ENCODE data around the gene GRM5. TPM values are rescaled to one million over a fixed set of nuclear protein-coding genes. Genes with fewer than 3 reads are reported as not detected.
"Not testable (repeated sequence)": the region's sequence is repeated elsewhere in the genome, so short reads cannot be mapped to it uniquely, and the experiment has no call there.

The GRM5 gene
- total RNA-seq, 1 experiment from 2014 or later = not detected

DNA sequence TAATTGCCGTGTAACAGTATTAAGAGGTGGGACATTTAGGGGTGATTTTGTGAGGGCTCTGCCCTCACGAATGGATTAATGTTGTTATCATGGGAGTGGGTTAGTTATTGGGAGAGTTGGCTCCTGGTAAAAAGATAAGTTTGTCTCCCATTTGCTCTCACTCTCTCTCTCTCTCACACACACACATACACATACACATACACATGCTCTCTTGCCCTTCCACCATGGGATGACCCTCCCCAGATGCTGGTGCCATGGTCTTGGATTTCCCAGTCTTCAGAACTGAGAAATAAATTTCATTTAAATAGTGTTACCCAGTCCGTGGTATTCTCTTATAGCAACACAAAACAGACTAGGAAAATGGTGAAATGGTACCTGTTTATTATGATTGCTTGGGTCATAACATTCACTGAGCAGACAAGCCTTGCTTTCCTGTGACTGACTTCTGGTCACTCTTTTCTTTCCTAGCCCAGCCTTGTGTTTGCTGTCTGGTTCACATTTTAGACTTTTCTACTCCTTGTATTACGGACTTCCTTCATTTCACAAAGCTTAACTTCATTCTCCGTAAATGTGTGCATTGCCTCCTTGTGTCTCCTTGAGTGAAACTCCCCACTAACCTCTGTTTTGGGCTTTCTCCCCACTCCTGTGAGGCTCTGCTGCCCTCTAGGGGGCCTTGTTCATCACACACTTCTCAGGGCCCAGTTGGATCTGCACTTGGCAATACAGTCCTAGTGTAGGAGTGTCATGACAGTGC lies 521.7 kb downstream of the GRM5 start:
- peak; percentile 69 for DNase-seq (ENCODE audit: low spot score)

DNA sequence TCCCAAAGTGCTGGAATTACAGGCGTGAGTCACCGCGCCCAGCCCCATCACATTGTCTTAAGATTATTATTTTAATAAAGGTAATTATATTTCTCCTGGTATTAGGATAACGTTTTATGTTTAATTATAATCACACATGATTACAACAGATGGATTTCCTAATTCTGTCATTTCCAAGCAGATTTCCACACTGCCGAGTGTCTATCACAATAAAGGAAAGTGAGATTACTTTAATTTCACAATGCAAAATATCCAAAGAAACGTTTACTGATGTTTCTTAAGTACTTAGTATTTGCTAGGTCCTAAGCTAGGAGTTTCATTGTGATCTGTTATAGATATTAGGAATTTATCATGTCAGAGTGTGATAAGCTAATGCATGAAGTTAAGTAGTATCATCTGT lies 524.8 kb downstream of the GRM5 start:
- no peak for DNase-seq (ENCODE audit: low spot score)

DNA sequence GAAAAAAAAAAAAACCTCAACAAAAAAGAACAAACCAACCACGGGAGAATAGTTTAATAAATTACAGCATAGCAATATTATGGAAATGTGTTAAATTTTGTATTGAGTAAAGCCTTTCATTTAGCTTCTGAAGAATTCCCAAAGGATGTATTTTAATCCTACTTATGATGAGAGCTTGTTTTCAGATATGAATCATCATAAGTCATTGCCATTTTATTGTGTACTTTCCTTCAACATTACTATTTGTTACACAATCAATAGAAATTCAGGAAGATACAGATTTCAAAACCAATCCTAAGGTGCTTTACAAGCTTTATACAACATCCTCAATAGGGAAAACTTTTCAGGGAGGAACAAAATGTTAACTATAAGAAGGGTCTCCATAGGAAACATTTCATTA lies 527.7 kb downstream of the GRM5 start:
- no peak for DNase-seq (ENCODE audit: low spot score)

DNA sequence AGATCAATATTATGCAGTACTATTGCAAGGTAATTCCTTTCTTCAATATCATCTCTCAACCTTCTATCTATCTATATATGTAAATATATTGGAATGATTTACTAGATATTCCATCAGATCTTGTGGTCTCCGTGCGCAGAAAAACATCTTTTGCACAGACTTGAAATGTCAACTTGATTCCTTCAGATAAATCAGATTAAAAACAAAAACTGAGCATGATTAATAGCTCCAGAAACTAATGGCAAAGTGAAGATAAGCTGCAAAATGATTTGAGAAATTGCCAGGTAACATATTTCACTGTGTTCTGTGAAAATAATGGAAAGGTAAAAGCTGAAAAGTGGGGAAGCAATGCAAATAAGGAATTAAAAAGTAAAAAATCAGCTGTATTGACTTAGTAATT lies 528.2 kb downstream of the GRM5 start:
- DNase-seq (ENCODE audit: low spot score) = no peak

DNA sequence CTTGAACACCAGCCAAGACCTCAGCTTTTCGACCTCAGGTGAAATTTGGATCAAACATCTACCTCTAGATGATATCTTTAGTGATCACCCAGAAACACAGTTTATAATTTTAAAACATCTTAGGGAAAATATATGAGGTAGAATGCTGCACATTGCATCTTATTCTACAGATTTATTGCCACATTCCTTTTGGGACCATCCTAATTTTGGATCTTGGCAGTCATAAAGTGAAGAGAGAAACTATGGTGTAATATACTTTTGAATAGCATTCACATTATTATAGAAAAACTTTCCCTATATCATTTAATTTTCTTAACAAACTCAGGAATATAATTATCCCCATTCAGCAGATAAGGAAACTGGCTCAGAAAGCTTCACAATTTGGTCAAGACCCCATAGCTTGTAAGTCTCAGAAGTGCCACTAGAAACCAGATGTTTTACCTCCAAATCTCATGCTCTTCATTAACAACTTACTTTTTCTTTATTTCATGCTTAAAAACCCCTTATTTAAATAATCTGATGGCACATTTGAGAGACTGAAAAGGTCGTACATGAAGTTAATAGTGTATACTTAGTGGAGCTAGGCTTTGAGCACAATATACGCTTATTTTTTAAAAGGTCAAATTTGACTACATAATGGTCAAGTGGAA lies 529.0 kb downstream of the GRM5 start:
- no peak for DNase-seq (ENCODE audit: low spot score)

DNA sequence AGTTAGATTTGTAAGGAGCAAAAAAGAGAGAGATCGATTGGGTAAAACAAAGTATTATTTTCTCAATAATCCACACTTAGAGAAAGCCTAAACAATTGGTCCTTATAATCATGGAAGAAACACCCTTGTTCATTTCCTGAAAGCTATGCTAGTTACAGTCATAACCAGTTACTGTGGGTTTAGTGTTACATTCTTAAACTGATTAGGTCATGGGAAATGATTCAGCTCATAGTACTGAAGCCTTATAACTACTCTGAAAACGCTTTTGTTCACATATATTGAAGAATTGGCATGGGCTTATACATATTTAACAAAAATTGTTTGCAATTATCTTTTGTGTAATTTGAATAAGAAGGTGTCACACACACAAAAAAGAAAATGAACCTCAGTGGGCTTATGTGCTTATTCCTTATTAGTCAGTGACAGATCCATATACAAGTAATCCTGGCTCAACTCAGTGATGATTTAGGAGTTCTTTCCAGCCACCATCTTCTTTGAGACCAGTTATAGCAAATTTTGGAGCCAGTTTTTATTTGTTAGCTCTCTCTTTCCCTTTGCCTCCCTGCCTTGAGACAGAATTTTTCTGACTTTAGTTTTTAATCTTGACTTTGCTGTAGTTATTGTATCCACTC lies 529.8 kb downstream of the GRM5 start:
- peak; percentile 82 for DNase-seq (ENCODE audit: low spot score)

DNA sequence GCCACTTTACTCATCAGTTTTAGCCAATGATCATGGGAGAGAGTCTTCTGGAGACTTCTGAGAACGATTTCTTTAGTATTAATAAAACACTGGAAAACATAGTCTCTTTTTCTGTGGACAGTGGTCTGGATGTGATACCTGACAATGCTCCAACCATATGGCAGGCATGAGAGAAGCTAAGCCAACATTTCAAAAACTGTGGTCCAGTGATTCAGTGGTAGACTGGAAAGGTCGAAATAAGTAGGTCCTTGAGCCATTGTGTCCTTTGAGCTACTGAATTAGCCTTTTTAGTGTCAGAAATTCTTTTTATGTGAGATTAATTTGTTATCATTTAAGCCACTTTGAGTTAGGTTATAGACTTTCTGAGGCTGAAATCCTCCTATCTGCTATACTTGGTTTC lies 530.5 kb downstream of the GRM5 start:
- peak; percentile 10 for DNase-seq (ENCODE audit: low spot score)

DNA sequence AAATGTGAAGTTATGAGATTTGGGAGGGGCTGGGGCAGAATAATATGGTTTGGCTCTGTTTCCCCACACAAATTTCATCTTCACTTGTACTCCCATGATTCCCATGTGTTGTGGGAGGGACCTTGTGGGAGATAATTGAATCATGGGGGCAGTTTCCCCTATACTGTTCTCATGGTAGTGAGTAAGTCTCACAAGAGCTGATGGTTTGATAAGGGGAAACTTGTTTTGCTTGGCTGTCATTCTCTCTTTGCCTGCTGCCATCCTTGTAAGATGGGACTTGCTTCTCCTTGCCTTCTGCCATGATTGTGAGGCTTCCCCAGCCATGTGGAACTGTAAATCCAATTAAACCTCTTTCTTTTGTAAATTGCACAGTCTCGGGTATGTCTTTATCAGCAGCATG lies 531.1 kb downstream of the GRM5 start:
- not testable (repeated sequence) for DNase-seq (ENCODE audit: low spot score)

DNA sequence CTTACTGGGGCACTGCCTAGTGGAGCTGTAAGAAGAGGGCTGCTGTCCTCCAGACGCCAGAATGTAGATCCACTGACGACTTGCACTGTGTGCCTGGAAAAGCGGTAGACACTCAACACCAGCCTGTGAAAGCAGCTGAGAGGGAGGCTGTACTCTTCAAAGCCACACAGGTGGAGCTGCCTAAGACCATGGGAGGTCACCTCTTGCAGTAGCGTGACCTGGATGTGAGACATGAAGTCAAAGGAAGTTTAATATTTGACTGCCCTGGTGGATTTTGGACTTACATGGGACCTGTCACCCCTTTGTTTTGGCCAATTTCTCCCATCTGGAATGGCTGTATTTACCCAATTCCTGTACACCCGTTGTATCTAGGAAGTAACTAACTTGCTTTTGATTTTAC lies 531.6 kb downstream of the GRM5 start:
- DNase-seq (ENCODE audit: low spot score) = no peak

DNA sequence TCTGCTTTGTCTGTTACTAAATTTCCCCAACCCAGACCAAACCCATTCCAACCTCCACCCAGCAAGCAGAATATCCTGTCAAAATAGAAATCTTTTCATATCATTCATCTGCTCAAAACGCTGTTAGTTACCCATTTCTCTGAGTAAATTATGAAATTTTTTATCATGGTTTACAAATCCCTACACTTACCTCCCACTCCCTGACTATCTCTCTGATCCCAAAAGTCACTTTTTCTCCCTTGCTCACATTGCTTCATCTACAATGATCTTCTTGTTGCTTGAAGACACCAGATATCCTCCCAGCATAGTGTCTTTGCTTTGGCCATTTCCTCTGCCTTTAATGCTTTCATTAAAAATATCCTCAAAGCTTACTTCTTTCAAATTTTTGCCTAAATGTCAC lies 532.8 kb downstream of the GRM5 start:
- no peak for DNase-seq (ENCODE audit: low spot score)

DNA sequence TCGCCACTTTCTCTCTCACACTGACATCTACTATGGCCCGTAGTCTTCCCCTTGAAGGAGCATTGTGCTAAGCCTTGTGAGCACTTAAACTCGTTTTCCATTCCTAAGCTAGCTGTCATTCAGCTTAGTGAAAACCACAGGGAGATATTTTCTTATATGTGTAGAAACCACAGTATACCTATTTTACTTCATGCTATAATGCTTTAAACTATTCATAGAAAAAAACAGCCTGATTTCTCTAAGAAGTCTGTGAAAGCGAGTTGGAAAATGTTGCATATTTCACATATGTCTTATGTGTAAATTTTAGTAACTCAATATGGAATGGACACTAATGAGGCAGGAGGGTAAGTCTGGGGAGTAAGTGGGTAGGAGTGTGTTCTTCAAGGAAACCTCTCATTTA lies 534.0 kb downstream of the GRM5 start:
- no peak for DNase-seq (ENCODE audit: low spot score)

DNA sequence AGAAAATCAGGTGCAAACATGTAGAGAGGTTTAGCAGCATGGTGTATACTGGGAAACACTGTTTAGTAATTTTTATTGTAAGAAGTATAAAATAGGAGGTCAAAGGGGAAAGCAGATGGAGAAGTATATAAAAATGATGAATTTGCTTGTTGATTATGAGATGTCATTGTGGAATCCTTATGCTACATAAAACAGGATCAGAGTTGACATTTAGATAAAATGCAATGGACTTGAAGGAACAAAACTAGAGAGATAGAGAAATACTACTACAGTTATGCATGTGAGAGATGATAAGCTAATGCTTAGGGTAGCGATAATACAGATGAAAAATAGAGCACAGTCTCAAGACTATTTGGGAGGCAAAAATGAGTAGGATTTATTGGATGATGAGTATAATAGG lies 536.4 kb downstream of the GRM5 start:
- DNase-seq (ENCODE audit: low spot score) = no peak

DNA sequence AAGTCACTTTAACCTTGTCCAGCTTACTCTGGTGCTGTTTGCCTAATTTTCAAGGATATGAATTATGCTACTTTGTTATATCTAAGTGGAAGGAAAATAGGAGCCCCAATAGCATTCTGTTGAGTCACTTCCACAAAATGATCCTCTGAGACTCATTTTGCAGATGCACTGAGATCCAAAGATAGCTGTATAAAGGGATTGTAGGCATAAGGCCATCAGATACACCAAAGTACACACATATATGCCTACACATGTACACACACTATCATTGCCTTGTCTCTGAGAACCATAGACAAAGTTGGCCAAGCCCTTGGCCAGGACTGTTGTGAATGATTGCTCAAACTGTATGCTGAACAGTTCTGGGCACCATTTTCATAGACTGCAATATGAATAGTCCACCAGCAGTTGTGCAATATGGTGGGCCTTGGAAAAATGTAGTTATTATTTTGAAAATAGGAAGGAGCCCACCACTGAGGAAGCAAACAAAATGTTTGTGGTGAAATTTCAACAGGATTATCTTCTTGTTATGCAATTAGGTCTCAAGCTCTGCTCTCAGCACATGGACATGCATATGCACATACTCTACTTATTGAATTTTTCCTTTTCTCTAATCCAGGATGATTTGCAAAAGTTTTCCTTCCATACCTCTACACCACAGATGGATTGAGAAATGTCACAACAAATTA lies 542.3 kb downstream of the GRM5 start:
- DNase-seq (ENCODE audit: low spot score) = peak; percentile 13

DNA sequence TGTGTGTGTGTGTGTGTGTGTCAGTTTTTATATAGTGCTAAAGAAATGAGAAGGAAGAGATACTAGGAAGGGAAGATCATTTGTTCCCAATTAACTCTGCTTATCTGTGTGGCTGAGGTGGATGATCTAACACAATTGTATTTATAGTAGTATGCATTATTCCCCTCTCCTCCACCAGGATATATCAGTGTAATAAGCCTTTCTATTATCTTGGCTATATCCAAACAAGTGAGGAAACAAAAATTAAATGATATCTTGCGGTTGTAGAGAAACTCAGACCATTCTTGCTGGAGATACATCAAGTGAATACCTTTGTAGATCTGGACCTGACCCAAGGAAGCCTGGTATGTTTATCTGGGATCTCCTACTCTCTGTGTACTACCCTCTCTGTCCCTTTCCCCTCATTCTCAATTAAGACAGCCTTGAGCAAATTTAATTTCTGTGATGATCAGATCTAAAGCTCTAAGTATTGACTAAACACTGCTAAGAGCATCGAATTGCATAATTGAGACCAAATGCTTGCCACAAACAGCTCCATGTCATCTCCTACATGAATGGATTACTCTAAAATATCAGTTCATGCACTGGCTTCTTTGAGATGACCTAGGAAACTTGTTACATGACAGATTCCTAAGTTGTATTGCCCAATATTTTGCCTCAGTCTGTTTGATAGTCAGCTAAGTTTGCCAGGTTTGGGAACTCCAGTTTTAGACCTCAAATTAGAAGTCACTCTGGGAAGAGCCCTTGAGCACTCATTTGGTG lies 543.0 kb downstream of the GRM5 start:
- DNase-seq (ENCODE audit: low spot score) = no peak

DNA sequence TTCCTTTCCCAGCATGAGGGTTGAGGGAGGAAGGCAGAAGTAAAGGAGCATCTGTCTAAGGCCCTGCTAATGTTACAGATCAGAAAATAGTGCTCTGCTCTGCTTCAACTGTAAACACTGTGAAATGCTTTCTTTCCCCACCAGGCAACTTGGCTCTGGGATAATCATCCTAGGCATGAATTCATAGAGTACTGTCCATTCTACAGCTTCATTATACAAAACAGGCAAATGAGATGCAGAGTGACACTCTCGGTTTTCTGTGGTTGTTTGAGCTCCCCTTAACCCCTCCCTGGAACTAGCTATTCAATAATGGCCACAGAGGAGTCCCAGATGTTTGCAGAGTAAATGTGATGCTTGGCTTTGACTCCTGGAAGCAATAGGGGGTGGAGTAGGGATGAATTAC lies 544.0 kb downstream of the GRM5 start:
- DNase-seq (ENCODE audit: low spot score) = no peak

DNA sequence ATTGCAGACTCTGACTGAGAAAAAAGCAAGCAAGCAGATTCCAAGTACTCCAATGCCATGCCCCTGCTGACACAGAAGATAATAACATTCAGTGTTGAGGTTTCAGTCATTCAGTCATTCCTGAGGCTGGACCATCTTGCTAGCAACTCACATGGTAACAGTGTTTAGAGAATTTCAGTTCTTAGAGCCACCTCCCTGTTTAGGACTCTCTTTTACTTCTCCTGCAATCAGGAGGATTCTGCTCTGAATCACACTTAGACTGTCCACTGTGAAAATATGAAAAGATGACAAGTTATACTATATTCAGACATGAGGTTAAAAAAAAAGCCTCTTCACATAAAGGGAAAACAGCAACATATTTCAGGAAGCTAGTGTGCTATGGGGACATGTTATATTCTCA lies 544.4 kb downstream of the GRM5 start:
- DNase-seq (ENCODE audit: low spot score) = no peak

DNA sequence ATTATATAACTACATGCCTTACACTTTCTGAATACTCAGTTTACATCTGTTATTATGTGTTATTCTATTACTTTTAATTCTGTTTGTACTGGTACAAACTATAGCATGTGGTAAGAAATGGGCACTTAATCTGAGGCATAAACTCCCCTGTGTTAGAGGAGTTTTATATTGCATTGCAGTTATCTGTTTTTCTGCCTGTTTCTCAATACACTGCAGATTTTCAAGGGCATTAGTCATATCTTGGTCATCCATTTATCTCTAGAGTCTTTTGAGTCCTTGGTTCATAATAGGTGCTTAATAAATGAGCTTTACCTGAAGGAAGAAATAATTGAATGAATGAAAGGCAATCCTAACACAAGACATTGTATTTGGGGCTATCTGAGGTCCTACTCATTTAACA lies 545.4 kb downstream of the GRM5 start:
- no peak for DNase-seq (ENCODE audit: low spot score)

DNA sequence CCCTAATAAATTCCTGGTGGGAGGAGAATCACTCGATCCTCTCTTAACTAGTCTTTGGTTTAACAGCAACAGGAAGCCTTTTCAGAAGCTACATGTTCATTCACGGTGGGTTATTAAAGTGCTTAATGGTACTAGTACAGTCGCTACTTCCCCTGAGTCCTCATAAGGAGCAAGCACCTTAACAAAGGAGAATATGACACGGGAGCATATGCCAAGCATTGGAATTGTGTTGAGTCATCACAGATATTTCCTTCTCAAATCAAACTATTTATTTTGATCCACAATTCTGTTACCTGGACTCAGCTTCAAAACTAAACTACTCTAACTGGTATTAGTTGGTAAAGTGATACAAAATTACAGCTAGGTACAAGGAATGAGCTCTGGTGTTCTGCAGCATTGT lies 550.8 kb downstream of the GRM5 start:
- no peak for DNase-seq (ENCODE audit: low spot score)

DNA sequence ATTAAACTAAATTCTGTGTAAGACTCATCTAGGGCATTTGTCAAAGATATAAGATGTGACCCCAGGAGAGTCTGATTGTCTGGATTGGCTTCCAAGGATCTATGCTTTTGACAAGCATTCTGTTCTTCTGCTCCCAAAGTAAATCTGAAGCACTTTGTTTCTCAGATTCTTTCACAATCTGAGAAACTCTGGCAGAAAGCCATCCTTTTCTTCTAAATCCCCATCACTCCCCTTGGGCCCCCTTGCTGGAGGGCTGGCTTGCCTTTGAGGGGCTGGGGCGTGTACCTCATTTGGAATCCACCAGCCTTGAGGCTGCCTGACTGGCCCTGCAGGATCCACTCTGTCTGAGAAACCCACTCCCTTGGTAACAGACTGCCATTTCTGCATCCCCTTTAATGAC lies 554.8 kb downstream of the GRM5 start:
- no peak for DNase-seq (ENCODE audit: low spot score)

DNA sequence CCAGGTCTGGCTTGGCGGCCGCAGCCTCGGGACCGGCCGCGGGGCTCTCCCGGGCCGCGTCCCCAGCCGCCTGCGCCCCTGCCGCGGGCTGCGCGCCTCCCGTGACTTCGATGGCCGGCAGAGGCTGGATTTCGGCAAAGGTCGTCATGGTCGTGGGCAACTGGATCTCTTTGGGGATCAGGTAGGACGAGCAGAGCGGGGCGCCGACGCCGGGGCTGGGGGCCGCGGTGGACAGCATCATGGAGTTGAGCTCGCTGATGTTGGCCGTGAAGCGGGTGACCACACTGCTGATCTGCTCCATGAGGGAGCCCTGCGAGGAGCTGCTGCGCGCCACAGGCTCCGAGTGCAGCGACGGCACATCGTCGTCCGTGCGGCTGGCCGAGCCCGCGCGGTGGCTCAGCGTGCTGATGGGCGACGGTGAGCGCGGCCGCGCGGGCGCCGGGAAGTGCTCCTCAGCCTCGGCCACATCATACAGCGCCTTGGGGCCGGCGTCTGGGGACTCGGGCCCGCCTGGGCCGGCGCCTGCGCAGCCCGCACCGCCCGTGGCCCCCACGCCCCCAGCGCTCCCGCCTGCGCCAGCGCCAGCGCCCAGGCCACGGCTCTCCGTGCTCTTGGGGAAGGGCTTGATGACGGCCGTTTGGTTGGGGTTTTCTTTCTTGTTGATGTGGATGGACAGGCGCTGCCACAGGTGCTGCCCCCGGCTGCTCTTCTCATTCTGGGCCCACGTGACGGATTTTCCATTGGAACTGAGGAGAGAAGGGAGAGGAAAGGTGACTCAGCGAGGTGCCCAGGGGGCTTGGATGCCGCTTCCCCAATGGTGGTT lies 556.8 kb downstream of the GRM5 start:
- no peak for DNase-seq (ENCODE audit: low spot score)

DNA sequence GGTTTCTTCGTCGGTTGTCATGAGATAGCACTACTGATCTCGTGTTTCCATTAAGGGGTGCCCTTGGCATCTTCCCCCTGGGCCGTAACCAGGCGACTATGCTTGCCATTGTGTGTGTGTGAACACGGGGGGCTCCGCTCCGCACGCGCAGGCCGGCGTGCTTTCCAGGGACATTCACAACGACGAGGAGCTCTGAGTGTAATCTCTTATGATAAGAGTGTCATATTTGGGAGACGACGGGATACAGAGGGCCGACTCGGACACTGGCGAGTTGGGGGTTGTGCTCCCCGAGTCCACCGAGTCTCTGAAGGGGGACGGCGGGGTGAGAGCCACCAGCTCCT lies 557.4 kb downstream of the GRM5 start:
- DNase-seq (ENCODE audit: low spot score) = no peak
